Measurements from ENCODE around the gene NELL1. TPM values are rescaled to one million over a fixed set of nuclear protein-coding genes. Genes with fewer than 3 reads are reported as not detected.

NELL1 gene
- total RNA-seq, 1 experiment from 2014 or later = not detected

GRCh38 chr11:21401496-21401895 lies 732.1 kb downstream of the NELL1 start:
- no peaks in the 10 kb centered on the region for H3K27me3 ChIP-seq (ENCODE audit: control insufficient read depth, insufficient read depth, low read length)
- H3K36me3 ChIP-seq (ENCODE audit: control insufficient read depth, insufficient read depth, low read length) = no peaks in the 10 kb centered on the region
- TF ChIP-seq TCF7L2 (IDR thresholded peaks at IDR 0.05; ENCODE audit: low read depth, low read length) (no peak), POLR2AphosphoS5 (IDR thresholded peaks at IDR 0.05; ENCODE audit: low read depth, low read length) (no peak), SIN3A (IDR thresholded peaks at IDR 0.05; ENCODE audit: borderline replicate concordance, insufficient read depth, low read depth, low read length) (no peak), CTCF (IDR thresholded peaks at IDR 0.05) (no peak), REST (IDR thresholded peaks at IDR 0.05; ENCODE audit: insufficient read depth in 1 of 2, low read depth in 2 of 2, low read length in 1 of 2) (no peak)
- DNase-seq (ENCODE audit: low read depth, low spot score) (no peak), ATAC-seq (no peak)
- H3K4me3 ChIP-seq (ENCODE audit: low read depth in 2 of 2, low read length in 2 of 2) = no peak overlapping the region
- no peaks in the 10 kb centered on the region for H3K9me3 ChIP-seq (ENCODE audit: control insufficient read depth, insufficient read depth, low read depth, low read length)
- H3K27ac ChIP-seq (ENCODE audit: low read length) = no peak overlapping the region
- in situ Hi-C loops (cut with HindIII; ENCODE audit: low pct_unique_long_range_greater_than_20kb, low sequenced_read_pairs) = no loop called here
- BruUV-seq (replicated peaks) = no TSS peak
- H3K4me1 ChIP-seq (ENCODE audit: control insufficient read depth, insufficient read depth, low read length) = no peaks in the 10 kb centered on the region
- CTCF ChIA-PET = no interaction called here
- intact Hi-C loops (cut with micrococcal nuclease; ENCODE audit: unreplicated experiment) = no loop called here
- POLR2A ChIA-PET = no interaction called here

- intact Hi-C loops (cut with micrococcal nuclease; ENCODE audit: unreplicated experiment) = no loop called here
- Histone ChIP-seq H3K27me3 (ENCODE audit: control insufficient read depth, insufficient read depth, low read length) (no peaks in the 10 kb centered on the region), H3K9me3 (ENCODE audit: control insufficient read depth, insufficient read depth, low read depth, low read length) (no peaks in the 10 kb centered on the region), H3K36me3 (ENCODE audit: control insufficient read depth, insufficient read depth, low read length) (no peaks in the 10 kb centered on the region), H3K4me3 (ENCODE audit: low read depth in 2 of 2, low read length in 2 of 2) (no peak overlapping the region), H3K27ac (ENCODE audit: low read length) (no peak overlapping the region), H3K4me1 (ENCODE audit: control insufficient read depth, insufficient read depth, low read length) (no peaks in the 10 kb centered on the region)
- TF ChIP-seq TCF7L2 (IDR thresholded peaks at IDR 0.05; ENCODE audit: low read depth, low read length) (no peak), REST (IDR thresholded peaks at IDR 0.05; ENCODE audit: insufficient read depth in 1 of 2, low read depth in 2 of 2, low read length in 1 of 2) (no peak), SIN3A (IDR thresholded peaks at IDR 0.05; ENCODE audit: borderline replicate concordance, insufficient read depth, low read depth, low read length) (no peak), CTCF (IDR thresholded peaks at IDR 0.05) (no peak), POLR2AphosphoS5 (IDR thresholded peaks at IDR 0.05; ENCODE audit: low read depth, low read length) (no peak)
- POLR2A ChIA-PET = no interaction called here
- CTCF ChIA-PET = no interaction called here
- ATAC-seq (no peak), DNase-seq (ENCODE audit: low read depth, low spot score) (no peak)
- no TSS peak for BruUV-seq (replicated peaks)
- in situ Hi-C loops (cut with HindIII; ENCODE audit: low pct_unique_long_range_greater_than_20kb, low sequenced_read_pairs) = no loop called here
Measured at GRCh38 chr11:21402274-21402673, 732.9 kb downstream of the NELL1 start.
